GM18870 (cell line): ENCODE data around the gene NOS2.
"Not testable (repeated sequence)": the region's sequence is repeated elsewhere in the genome, so short reads cannot be mapped to it uniquely, and the experiment has no call there.

Experiments used
- ATAC-seq: cut with Tn5 transposase; IDR thresholded peaks from one replicate; pipeline ENCODE4 v1.9.1; 2021; ENCODE audit warnings: moderate library complexity; ENCODE audit not compliant: unreplicated experiment

NOS2 gene

GRCh38 chr17:27759528-27759927 is 40.8 kb downstream of the NOS2 start:
- no peak for ATAC-seq

- no peak for ATAC-seq
These were observed 43.6 kb downstream of the NOS2 start for GRCh38 chr17:27756467-27757371.

GRCh38 chr17:27755706-27756466 is 44.4 kb downstream of the NOS2 start:
- ATAC-seq = no peak

DNA sequence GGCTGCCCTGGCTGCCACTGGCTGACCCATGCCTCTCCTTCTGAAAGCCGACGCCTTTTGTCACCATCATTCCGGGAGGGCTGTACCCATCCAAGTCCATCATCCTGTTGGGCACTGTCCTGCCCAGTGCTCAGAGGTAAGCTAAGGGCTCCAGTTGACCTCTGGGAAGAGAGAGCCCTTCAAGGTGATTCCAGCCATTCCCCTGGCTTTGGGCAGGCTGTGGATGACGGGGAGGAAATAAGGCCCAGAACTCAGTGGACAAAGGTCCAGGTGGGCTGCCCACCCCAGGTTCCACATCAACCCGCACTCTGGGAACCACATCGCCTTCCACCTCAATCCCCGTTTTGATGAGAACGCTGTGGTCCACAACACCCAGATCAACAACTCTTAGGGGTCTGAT is 45.8 kb downstream of the NOS2 start:
- ATAC-seq = no peak

DNA sequence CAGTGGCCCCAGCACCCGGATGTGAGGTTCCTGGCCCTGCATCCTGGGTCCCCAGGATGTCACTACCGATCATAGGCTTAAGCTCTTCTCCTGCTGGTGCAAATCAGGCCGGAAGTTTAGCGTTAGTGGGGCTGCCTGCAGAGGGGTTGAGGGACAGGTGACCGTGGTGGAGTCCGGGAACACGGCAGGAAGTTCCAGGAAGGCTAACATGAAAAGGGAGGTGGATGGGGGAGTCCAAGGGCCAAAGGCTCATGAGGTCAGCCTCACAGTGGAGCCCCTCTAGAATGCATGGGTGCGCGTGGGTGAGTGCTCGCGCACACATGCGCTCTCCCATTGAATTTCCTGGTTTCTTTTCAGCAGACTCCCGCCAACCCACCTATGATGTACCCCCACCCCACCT is 46.6 kb downstream of the NOS2 start:
- not testable (repeated sequence) for ATAC-seq

DNA sequence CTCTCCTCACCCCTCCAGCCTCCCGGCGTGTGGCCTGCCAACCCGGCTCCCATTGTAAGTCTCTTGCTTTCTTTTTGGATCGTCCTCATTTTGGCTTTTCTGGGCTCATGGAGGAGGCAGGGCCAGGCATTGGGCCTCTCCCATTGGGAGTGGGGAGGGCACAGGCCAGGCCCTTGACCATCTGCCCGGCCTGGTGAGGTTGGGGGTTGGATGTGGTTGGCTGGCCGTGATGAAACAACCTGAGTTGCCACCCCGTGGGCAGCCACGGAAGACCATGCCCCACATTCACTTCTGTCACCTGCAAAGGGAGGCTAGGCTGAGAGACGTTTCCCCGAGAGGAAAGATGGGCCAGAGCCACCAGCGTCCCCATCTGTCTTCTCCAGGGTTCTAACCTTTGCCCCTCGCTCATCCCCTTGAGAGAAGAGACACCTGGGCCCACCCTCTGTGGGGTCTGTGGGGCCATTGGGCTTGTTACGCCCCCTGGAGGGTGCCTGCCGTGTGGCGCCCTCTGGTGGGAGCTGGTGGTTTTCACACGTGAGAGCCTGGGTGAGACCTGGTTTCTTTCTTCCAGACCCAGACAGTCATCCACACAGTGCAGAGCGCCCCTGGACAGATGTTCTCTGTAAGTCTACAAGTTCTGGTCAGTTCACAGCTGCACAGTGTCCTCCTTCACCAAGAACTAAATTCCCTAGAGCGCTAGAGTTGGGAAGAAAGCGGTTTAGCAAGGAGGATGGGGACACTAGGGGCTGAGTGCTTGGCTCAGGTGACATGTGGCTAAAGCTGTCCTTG is 47.3 kb downstream of the NOS2 start:
- not testable (repeated sequence) for ATAC-seq

- no peak for ATAC-seq
These were observed 48.5 kb downstream of the NOS2 start for GRCh38 chr17:27751622-27752490.

GRCh38 chr17:27751166-27751565 is 49.2 kb downstream of the NOS2 start:
- ATAC-seq = no peak

DNA sequence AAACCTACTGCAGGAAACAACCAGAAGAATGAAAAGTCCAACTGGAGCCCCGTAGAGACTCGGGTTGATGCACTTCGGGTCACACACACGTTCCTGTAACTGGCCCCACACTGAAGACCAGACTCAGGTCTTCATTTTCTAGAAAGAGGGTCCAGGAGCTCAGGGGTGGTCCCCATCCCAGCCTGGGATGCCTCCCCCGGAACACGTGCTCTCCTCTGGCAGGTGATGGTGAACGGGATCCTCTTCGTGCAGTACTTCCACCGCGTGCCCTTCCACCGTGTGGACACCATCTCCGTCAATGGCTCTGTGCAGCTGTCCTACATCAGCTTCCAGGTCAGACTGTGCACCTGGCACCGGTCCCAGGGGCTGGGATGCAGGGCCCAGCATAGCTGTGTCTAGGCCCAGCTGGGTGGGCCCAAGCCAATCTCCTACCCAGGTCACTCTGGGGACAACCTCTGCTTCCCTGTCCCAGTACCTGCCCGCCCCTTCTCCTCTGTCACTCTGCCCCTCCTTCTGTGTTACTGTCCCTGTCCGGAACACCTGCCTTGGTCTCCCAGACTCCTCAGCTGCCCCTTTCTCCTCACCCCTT is 50.7 kb downstream of the NOS2 start:
- not testable (repeated sequence) for ATAC-seq

DNA sequence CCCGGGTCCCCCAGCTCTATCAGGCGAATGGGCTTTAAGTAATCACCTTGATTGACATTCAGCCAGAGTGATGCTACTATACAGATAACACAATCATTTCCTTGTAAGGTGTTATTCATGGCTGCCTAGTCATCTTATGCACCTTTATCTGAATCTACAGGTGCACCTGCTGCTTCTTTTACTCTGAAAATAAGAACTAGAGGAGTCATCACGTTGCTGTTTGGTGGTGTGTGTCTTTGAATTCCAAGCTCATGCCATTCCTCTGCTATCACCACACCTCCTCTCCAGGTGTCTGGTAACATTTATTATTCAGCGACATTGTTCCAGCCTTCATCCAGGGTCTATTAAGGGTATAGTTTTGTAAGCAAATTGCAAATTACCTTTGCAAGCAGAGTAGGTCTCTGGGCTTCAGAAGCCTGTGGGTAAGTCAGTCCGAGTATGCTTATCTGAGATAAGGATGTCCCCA is 51.9 kb downstream of the NOS2 start:
- ATAC-seq = no peak

GRCh38 chr17:27747462-27748359 is 52.6 kb downstream of the NOS2 start:
- no peak for ATAC-seq

DNA sequence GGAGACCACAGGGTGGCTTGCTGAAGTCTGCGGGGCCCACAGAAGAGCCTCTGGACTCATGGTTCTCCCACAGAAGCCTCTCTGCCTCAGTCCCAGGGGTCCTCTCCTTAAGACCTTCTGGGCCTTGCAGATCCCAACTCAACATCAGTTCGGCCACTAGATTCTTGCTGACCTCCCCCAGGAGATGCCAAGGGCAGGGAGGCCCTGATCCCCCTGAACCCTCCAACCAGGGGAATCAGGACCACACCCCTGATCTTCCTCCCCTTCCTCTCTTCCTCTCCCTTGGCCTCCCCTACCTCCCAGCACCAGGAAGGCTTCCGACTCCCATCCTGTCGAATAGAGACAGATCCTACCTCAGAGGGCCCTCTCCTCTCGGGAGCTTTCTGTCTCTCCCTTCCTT is 53.4 kb downstream of the NOS2 start:
- ATAC-seq = no peak

DNA sequence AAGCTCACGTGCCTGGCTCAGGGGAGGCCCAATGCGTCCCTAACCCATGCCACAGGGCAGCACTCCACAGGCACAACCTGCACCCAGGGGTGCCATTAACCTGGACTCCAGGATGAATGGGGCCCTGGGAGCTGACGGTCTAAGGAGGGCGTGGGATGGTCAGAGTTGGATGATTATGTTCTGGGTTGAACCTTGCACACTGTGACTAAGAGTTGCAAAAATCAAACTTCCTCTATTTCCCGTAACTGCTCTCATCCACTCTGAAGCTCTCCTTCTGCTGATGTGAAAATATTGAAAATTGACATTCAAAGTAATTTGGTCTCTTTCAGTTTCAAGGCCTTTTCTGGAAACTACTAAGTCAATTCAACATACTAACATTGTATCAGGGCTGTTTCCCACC is 54.0 kb downstream of the NOS2 start:
- ATAC-seq = not testable (repeated sequence)

DNA sequence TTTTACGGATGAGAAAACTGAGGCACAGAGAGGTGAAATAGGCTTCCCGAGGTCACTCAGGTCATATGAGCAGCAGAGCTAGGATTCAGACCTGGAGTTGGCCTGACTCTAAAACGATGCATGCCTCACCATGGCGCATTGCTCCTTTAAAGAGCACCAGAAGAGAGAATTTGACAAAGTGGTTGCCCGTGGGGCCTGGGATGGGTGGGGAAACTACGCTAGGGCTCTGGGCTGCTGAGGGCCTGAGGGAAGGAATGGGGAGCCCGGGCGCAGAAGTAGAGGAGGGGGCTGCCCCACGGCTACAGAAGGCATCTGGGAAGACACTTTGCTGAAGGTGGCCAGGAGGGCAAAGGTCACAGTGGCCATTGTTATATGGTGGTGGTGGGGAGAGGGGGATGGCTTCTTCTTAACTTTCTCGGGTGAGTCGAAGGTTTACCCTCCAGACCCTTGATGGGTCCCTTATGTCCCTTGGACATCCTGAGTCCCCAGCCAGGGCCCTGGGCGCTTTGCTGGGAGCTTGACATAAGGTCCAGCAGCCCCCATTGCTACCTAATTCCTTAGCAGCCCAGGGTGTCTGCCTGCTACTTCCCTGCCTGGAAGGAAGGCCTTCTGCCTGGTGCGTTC is 55.0 kb downstream of the NOS2 start:
- not testable (repeated sequence) for ATAC-seq

DNA sequence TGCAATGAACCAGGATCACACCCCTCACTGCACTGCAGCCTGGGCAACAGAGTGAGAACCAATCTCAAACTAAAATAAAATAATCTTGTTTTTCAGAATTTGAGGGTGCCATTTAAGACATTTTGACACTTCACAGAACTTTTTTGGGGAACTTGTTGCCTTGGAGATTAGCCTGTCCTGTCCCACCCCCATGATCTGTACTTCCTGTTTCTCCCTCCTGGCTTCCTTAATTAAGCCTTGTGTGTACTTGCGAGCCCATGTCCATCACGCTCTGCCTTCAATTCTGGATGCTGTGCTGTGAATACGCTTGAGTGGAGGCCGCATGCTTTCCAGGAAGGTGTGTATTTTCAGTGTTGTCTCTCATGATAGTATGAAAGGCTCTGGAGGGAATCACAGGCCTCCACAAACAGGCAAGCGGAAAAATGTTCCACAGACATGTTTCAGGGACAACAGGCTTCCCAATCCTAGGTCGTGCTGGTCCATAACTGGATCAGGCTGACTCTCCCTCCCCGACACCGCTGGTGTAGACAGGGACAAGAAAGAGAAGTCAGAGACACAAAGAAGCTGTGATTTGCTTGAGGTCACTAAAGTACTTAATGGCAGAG is 56.9 kb downstream of the NOS2 start:
- ATAC-seq = no peak

- no peak for ATAC-seq
These were observed 58.3 kb downstream of the NOS2 start for GRCh38 chr17:27741971-27742575.

- no peak for ATAC-seq
These were observed 58.9 kb downstream of the NOS2 start for GRCh38 chr17:27741361-27741861.
